Measurements from ENCODE around the gene UBE2Z. TPM values are rescaled to one million over a fixed set of nuclear protein-coding genes. Genes with fewer than 3 reads are reported as not detected.

UBE2Z gene
- 110 and 113 TPM in 2 replicates for total RNA-seq

GRCh38 chr17:48908047-48908843 is at the start of gene UBE2Z:
UBE2Z (plus strand) TSS chr17:48908407; CDS start chr17:48908504, 97 bp downstream.

GRCh38 chr17:48944515-48945260 is 36.5 kb downstream of the UBE2Z start, which contains the start of gene SNF8:
SNF8 (minus strand) TSS chr17:48944842; CDS start chr17:48944734, 108 bp downstream.

Small RNAs within 50 kb of the gene (small RNA-seq; reads per million reads assigned to genes)
- gene AC068531.1 = not detected
- not detected for gene RF00263
- not detected for gene RF01210
- gene RNU1-42P = 0.66 reads per million, percentile 42 among the genes with 10 or more reads in this experiment

Other genes with a start within 250 kb of the UBE2Z start
- not detected in 2 replicates for gene PRAC1, start 185.9 kb upstream of the UBE2Z start, total RNA-seq
- gene PRAC2, start 185.2 kb upstream of the UBE2Z start, total RNA-seq = not detected in 2 replicates
- gene HOXB13, start 179.7 kb upstream of the UBE2Z start, total RNA-seq = under 0.01 TPM in 1 of 2 replicates, not detected in the other
- not detected in 2 replicates for gene TTLL6, start 91.2 kb upstream of the UBE2Z start, total RNA-seq
- gene CALCOCO2, start 77.4 kb upstream of the UBE2Z start, total RNA-seq = 43.8 and 49.3 TPM in 2 replicates
- gene ATP5MC1, start 15.6 kb upstream of the UBE2Z start, total RNA-seq = 50.0 and 143 TPM in 2 replicates
- 84.3 and 101 TPM in 2 replicates for gene SNF8, start 36.4 kb downstream of the UBE2Z start, total RNA-seq
- not detected in 2 replicates for gene GIP, start 60.2 kb downstream of the UBE2Z start, total RNA-seq
- gene IGF2BP1, start 89.0 kb downstream of the UBE2Z start, total RNA-seq = 1.3 and 8.0 TPM in 2 replicates
- not detected in 2 replicates for gene B4GALNT2, start 224.4 kb downstream of the UBE2Z start, total RNA-seq